ENCODE results near the gene AGPAT2. TPM values are rescaled to one million over a fixed set of nuclear protein-coding genes. Genes with fewer than 3 reads are reported as not detected.

Gene AGPAT2
- polyA plus RNA-seq, 1 of the 3 experiments (the other 2 are of a cell fraction): 46.8 TPM

DNA sequence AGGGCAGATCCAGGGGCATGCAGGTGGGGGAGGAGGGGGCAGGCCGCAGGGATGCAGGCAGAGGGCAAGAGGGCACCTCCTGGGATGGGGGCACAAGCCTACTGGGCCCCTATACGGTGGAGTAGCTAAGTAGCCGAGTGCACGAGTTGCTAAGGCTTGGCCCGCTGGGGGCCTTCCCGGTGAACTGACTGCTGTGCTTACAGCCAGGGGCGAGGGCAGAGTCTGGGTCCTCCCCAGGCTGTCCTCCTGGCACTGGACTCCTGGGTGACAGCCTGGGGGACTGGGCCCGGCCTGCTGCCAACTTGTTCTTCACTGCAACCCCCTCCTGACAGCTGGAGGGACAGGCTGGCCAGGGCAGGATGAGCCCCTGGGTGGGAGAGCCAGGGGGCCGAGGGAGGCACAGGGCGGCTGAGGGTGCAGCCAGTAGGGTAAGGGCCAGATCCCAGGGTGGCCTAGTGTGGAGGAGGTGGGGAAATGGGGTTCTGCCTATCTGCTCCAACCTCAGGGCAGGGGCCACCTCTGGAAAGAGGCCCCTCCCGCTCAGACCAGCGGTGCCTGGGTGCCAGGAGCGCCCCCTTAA, 26.2 kb downstream of the AGPAT2 start:
- Histone ChIP-seq H3K27ac (ENCODE audit: low read depth in 2 of 2, low read length in 1 of 2) (no peak overlapping the region), H3F3A (replicated peaks; ENCODE audit: insufficient read depth) (no peaks in the 10 kb centered on the region), H3K4me1 (ENCODE audit: control insufficient read depth in 1 of 2, insufficient read depth in 2 of 2, low read depth in 1 of 2, low read length in 1 of 2) (peaks cover 1 to 6% of the 10 kb centered on the region in 2 experiments; a peak in 2 of 4 replicates), H3K79me2 (ENCODE audit: insufficient read depth) (no peaks in the 10 kb centered on the region), H3K9me3 (no peaks in the 10 kb centered on the region), H3K27me3 (ENCODE audit: insufficient read depth) (no peaks in the 10 kb centered on the region), H3K36me3 (replicated peaks in 1 of 2; ENCODE audit: control insufficient read depth in 1 of 2, insufficient read depth in 2 of 2, low read length in 1 of 2) (no peaks in the 10 kb centered on the region), H3K4me2 (no peak overlapping the region), H3K9me2 (no peaks in the 10 kb centered on the region), H3K4me3 (ENCODE audit: low read depth in 2 of 2, low read length in 1 of 2) (no peak overlapping the region), H3K9ac (no peak overlapping the region), H2AFZ (ENCODE audit: low read depth) (no peak overlapping the region), H4K20me1 (ENCODE audit: insufficient read depth) (no peaks in the 10 kb centered on the region)
- no peak for DNase-seq
- ChIA-PET CTCF (interaction anchor here (1.7 to 5.0 kb wide), 3 partner anchors 9 to 176 kb away, joined by 6 to 35 read pairs (median 8); no protein-coding TSS in a partner anchor), POLR2A (no interaction called here)
- no peak for TF ChIP-seq GATA2 (CRISPR knock-in tag; IDR thresholded peaks at IDR 0.05)
- TF ChIP-seq, protein P1, sequence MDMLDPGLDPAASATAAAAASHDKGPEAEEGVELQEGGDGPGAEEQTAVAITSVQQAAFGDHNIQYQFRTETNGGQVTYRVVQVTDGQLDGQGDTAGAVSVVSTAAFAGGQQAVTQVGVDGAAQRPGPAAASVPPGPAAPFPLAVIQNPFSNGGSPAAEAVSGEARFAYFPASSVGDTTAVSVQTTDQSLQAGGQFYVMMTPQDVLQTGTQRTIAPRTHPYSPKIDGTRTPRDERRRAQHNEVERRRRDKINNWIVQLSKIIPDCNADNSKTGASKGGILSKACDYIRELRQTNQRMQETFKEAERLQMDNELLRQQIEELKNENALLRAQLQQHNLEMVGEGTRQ (IDR thresholded peaks at IDR 0.05; ENCODE audit: borderline replicate concordance, low read depth, low read length): no peak
- TF ChIP-seq, protein P2, sequence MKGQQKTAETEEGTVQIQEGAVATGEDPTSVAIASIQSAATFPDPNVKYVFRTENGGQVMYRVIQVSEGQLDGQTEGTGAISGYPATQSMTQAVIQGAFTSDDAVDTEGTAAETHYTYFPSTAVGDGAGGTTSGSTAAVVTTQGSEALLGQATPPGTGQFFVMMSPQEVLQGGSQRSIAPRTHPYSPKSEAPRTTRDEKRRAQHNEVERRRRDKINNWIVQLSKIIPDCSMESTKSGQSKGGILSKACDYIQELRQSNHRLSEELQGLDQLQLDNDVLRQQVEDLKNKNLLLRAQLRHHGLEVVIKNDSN (IDR thresholded peaks at IDR 0.05; ENCODE audit: borderline replicate concordance, low read depth): no peak
- TF ChIP-seq TAF1 (IDR thresholded peaks at IDR 0.05; ENCODE audit: borderline replicate concordance, low read depth, low read length): no peak
- no peak for TF ChIP-seq JUND (IDR thresholded peaks at IDR 0.05)
- TF ChIP-seq FOXM1 (IDR thresholded peaks at IDR 0.05; ENCODE audit: low read depth): no peak
- no peak for TF ChIP-seq NRF1 (IDR thresholded peaks at IDR 0.05; ENCODE audit: low read depth, low read length)
- TF ChIP-seq PBX3 (IDR thresholded peaks at IDR 0.05): no peak
- no peak for TF ChIP-seq CHD2 (IDR thresholded peaks at IDR 0.05; ENCODE audit: low read length, partially characterized antibody)
- TF ChIP-seq RFX5 (IDR thresholded peaks at IDR 0.05; ENCODE audit: low read length): no peak
- no peak for TF ChIP-seq SMC3 (IDR thresholded peaks at IDR 0.05; ENCODE audit: low read depth, low read length)
- 75% methylated on average over 4 of the region's 13 CpGs for WGBS (ENCODE audit: low lambda C conversion rate)

GRCh38 chr9:136659861-136660784, 27.1 kb downstream of the AGPAT2 start:
- H3F3A ChIP-seq (replicated peaks; ENCODE audit: insufficient read depth): no peaks in the 10 kb centered on the region
- POLR2A ChIA-PET: no interaction called here
- no peak overlapping the region for H3K4me2 ChIP-seq
- DNase-seq: no peak
- no peaks in the 10 kb centered on the region for H3K36me3 ChIP-seq (replicated peaks in 1 of 2; ENCODE audit: control insufficient read depth in 1 of 2, insufficient read depth in 2 of 2, low read length in 1 of 2)
- no peaks in the 10 kb centered on the region for H4K20me1 ChIP-seq (ENCODE audit: insufficient read depth)
- no peak for TF ChIP-seq FOSL2 (IDR thresholded peaks at IDR 0.05; ENCODE audit: borderline replicate concordance, low read depth)
- no peaks in the 10 kb centered on the region for H3K9me2 ChIP-seq
- CTCF ChIA-PET: interaction anchor here (1.7 to 5.0 kb wide), 3 partner anchors 8 to 176 kb away, joined by 6 to 35 read pairs (median 8); no protein-coding TSS in a partner anchor
- H3K4me3 ChIP-seq (ENCODE audit: low read depth in 2 of 2, low read length in 1 of 2): no peak overlapping the region
- H3K27me3 ChIP-seq (ENCODE audit: insufficient read depth): no peaks in the 10 kb centered on the region
- WGBS (ENCODE audit: low lambda C conversion rate): 77% methylated on average over 4 of the region's 21 CpGs
- H3K9me3 ChIP-seq: no peaks in the 10 kb centered on the region
- no peak overlapping the region for H3K27ac ChIP-seq (ENCODE audit: low read depth in 2 of 2, low read length in 1 of 2)
- no peaks in the 10 kb centered on the region for H3K79me2 ChIP-seq (ENCODE audit: insufficient read depth)
- peaks cover 5 to 14% of the 10 kb centered on the region in 2 experiments; a peak in 2 of 4 replicates for H3K4me1 ChIP-seq (ENCODE audit: control insufficient read depth in 1 of 2, insufficient read depth in 2 of 2, low read depth in 1 of 2, low read length in 1 of 2)
- no peak overlapping the region for H2AFZ ChIP-seq (ENCODE audit: low read depth)
- no peak overlapping the region for H3K9ac ChIP-seq
